Measurements from ENCODE around the gene RMI2.

RMI2 gene

DNA sequence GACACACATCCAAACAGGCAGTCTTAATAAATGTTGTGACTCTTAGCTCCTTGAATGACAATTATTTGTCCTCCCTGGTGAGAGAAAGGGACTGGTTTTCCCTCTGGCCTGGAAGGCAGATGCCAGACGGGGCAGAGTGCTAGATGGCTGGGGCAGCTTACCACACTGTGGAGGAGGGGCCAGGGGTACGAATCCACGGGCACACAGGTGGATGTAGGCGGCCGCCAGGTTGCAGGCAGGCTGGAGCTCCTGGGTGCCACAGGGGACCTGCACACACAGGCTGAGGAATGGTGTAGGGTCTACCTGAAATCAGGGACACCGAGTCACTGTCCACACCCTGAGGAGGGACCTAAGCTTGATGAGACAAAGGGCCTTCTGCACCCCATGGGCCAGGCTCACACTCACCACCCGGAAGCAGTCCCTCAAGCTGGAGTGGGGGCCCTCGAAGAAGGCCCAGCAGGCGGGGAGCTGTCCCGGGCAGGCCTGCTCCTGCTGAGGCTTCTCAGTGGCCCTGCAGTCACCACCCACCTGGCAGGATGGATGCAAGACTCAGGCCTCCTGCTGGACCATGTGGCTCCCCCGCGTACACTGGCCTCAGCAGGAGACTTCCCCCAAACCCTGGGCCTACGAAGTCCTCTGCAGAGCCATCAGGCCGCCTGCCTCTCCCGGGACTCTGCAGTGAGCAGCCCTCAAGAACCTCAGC lies 38.4 kb downstream of the RMI2 start:
- no peak for DNase-seq (ENCODE audit: low read depth, low spot score)

DNA sequence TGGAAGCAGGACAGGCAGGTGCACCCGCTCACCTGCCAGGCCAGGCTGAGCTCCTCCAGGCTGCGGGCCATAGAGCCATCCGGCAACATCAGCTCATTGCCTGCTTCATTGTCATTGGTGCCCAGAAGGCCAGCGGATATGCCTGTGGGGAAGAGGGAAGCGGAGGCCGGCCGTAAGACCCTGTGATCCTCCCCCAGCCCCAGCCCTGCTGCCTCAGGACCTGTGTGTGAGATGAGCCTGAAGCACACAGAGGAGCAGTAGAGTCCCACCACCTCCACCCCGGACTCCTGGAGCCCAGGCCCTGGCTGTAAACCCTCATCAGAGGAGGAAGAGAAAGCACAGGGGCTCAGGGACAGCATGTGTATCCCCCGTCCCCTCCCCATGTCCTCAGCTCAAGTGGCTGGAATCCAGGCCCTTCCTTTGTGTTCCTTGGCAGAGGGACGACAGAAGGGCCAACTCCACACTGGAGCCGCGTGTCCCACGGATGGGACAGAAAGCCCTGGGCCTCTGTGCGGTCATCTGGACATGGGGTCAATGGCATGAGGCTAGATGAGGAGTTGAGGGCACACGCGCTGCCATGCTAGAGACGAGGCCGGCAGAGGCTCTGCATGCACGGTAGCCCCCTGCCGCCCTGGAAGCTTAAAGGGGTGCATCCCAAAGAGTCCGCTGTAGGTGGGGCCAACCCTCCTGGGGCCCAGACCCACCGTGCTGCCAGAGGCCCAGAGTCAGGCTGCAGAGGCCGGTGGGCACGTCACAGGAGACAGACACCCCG lies 39.1 kb downstream of the RMI2 start:
- DNase-seq (ENCODE audit: low read depth, low spot score) = no peak

- no peak for DNase-seq (ENCODE audit: low read depth, low spot score)
Observed at GRCh38 chr16:11384956-11385586, 39.8 kb downstream of the RMI2 start.

DNA sequence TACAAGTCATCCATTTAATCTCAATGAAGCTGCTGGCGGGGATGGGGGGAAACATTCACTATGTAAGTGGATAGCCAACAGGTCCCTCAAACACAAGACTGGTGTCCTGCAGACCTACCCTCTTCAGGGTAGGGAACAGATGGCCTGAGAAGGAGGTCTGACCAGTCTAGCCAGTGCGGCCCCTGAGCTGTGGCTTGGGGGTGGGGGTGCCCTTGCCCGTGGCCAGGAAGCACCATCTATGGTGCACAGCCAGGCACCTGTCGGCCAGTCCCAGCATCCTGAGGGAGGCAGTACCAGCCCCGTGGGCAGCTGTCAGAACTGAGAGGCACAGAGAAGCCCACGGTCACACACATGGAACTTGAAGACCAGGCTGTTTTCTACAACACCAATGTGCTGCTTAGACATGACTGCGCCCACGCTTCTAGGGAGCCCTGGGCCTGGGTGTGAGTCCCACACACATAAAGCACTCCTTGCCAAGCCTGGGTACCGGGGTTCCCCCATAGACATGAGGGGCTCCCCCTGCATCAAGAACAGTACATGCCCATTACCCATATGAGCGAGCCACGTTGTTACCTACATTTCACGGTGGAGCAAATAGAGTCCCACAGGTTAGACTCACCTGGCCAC lies 40.9 kb downstream of the RMI2 start:
- no peak for DNase-seq (ENCODE audit: low read depth, low spot score)

GRCh38 chr16:11386791-11387546 lies 41.7 kb downstream of the RMI2 start:
- no peak for DNase-seq (ENCODE audit: low read depth, low spot score)

DNA sequence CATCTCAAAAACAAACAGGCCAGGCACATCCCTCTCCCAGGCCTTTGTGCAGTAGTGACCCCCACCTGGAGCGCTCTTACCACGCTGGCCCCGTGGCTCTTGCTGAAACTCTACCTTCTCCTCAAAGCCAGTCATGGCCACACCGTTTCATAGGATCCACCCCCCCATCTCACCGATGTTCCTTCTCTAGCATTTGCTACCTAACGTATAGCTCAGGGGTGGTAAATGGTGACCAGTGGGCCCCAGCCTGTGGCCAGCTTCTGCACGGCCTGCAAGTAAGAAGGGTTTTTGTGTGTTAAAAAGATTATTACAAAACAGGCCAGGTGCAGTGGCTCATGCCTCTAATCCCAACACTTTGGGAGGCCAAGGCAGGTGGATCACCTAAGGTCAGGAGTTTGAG lies 43.8 kb downstream of the RMI2 start:
- no peak for DNase-seq (ENCODE audit: low read depth, low spot score)

DNA sequence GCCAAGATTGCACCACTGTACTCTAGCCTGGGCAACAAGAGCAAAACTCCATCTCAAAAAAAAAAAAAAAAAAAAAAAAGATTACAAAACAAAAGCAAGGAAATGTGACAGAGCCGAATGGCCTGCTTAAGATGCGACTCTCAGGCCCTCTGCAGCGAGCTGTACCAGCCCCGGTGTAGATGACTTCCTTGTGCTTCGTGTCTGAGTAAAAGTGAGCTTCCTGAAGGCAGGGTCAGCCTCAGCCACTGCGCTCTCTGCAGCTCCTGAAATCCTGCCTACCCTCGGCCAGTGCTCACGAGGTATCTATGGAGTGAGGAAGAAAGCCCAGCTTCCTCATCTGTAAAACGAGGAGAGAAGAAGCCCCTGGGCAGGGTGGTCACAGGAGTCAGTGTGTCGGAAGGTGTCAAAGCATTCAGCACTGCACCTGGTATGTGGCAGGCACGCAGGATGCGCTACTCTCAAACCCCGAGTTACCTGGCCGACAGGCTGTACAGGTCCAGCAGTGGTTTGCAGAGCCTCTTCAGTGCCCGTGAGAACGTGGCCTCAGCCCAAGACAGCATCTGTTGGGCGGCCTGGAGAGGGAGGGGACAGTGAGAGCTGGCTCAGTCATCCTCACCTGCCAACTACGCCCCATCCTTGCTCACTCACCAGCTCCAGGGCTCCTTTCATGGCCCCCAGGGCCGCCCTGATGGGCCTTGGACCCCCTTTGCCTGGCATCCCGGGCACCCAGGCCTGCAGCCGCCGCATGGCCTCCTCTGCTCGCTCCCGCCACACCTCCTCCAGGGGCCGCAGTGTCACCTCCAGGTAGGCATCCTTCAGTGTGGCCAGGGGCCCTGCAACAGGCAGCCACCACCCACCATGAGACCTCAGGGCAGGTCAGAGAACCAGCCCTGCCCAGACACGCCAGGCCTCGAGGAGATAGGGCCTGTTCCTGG lies 44.6 kb downstream of the RMI2 start:
- DNase-seq (ENCODE audit: low read depth, low spot score) = no peak

GRCh38 chr16:11390573-11391495 lies 45.6 kb downstream of the RMI2 start:
- no peak for DNase-seq (ENCODE audit: low read depth, low spot score)

- DNase-seq (ENCODE audit: low read depth, low spot score) = no peak
Observed at GRCh38 chr16:11391576-11391975, 46.3 kb downstream of the RMI2 start.

DNA sequence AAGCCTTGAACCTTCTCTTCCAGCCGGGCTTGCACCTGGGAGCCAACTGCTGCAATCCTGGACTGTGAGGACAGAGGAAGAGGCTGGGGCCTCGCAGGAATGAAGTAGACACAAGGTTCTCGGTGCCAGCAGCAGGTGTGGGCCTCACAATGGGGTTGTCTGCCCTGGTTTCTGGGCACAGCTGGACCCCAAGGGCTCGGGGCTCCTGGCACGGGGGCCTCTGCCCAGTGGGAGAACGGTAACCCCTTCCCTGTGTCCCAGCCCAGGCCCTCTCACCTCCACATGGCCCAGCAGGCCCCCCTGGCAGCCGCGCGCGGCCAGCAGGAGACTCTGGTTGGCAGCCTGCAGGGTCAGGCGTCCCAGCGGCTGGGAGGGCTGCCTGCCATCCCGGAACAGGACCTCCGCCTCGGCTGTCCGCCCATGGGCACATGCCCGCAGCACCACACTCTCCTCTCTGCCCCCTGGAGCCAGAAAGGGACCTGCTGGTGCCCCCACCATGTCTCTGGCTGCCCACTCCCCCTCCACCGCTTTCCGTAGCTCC lies 46.9 kb downstream of the RMI2 start:
- no peak for DNase-seq (ENCODE audit: low read depth, low spot score)

DNA sequence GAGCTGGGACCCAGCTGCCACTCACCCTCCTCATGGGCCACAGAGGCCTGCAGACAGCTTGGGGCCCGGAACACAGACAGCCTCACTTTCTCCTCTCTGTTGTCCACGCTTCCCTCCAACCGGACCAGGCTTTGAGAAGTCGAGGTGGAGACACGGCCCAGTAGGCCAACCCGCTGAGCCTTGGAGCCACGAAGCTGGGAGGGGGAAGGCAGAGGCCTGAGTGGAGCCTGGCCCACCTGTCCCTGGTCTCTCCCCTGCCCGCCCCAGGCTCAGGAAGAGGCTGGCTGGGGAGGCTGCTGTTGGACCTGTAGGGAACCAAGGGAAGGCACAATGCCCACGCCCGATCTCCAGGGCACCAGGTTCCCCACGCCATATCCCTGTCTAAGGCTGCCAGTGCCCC lies 48.1 kb downstream of the RMI2 start:
- DNase-seq (ENCODE audit: low read depth, low spot score) = no peak

GRCh38 chr16:11393861-11394592 lies 48.8 kb downstream of the RMI2 start:
- no peak for DNase-seq (ENCODE audit: low read depth, low spot score)

- DNase-seq (ENCODE audit: low read depth, low spot score) = no peak
Observed at GRCh38 chr16:11394593-11394960, 49.3 kb downstream of the RMI2 start.

- no peak for DNase-seq (ENCODE audit: low read depth, low spot score)
Observed at GRCh38 chr16:11395008-11395948, 50.0 kb downstream of the RMI2 start.

DNA sequence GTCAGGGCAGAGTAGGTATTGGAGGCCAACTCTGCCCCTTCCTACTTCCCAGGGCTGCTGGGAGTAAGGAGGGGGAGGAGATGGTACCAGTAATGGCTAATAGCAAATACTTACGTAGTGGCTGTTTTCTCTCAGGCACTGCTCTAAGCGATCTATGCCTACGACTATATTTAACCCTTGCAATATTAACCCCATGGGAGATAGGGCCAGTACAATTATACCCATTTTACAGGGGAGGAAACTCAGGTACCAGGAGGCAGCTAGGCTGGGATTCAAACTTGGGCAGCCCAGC lies 50.6 kb downstream of the RMI2 start:
- DNase-seq (ENCODE audit: low read depth, low spot score) = no peak

- peak; percentile 51 for DNase-seq (ENCODE audit: low read depth, low spot score)
Observed at GRCh38 chr16:11396241-11397048, 51.2 kb downstream of the RMI2 start.

- DNase-seq (ENCODE audit: low read depth, low spot score) = no peak
Observed at GRCh38 chr16:11398136-11398535, 52.9 kb downstream of the RMI2 start.

Data from activated CD4-positive, CD25-positive, alpha-beta regulatory T cell treated with anti-CD3 and anti-CD28 coated beads, Interleukin-2, amount 50 U/mL, for 16 hours (primary cell).